Suprapubic skin (tissue), 4 donors: ENCODE results near the gene PXK. TPM values are rescaled to one million over a fixed set of nuclear protein-coding genes. Genes with fewer than 3 reads are reported as not detected.

Experiments
- DNase-seq, 2 donors: peaks; one replicate each; pipeline ENCODE4 v3.0.0-alpha.2; 2019; ENCODE audit warnings: low spot score in 2 of 2
- H3K27ac ChIP-seq: fragments of 200-600 bp; sonication (generic); one replicate; pipeline ENCODE4 v1.5.1; 2019
- H3K27me3 ChIP-seq: fragments of 200-600 bp; sonication (generic); one replicate; pipeline ENCODE4 v1.5.1; 2019
- H3K36me3 ChIP-seq: fragments of 200-600 bp; sonication (generic); one replicate; pipeline ENCODE4 v1.5.1; 2019
- H3K4me1 ChIP-seq: fragments of 200-600 bp; sonication (generic); one replicate; pipeline ENCODE4 v1.5.1; 2019
- H3K4me3 ChIP-seq: fragments of 200-600 bp; sonication (generic); one replicate; pipeline ENCODE4 v1.5.1; 2019; ENCODE audit warnings: mild to moderate bottlenecking
- H3K9me3 ChIP-seq: fragments of 200-600 bp; sonication (generic); one replicate; pipeline ENCODE4 v1.5.1; 2019
- CTCF ChIP-seq, 2 donors: fragments of 200-600 bp in 1 of 2; fragments of 450-650 bp in 1 of 2; sonication (generic) in 1 of 2; IDR thresholded peaks; one replicate each; pipeline ENCODE4 v1.5.1; 2016 to 2019; ENCODE audit warnings: antibody characterized with exemption in 2 of 2, mild to moderate bottlenecking in 1 of 2, moderate library complexity in 1 of 2
- EP300 ChIP-seq: sonication (generic); formaldehyde crosslinking; IDR thresholded peaks from one replicate; pipeline ENCODE4 v1.6.1; 2017; ENCODE audit warnings: antibody characterized with exemption
- POLR2A ChIP-seq, 2 donors: fragments of 450-650 bp; IDR thresholded peaks; one replicate each; pipeline ENCODE4 v1.6.1; 2017; ENCODE audit warnings: antibody characterized with exemption in 2 of 2, mild to moderate bottlenecking in 2 of 2, moderate library complexity in 2 of 2
- POLR2AphosphoS5 ChIP-seq, 3 donors: sonication (generic); formaldehyde crosslinking; IDR thresholded peaks; one replicate each; pipeline ENCODE4 v1.6.1; 2017; ENCODE audit warnings: antibody characterized with exemption in 3 of 3
- WGBS: methylation state at CpG from one replicate; pipeline ENCODE4 v1.1.5; 2018; 5-methylcytosine and 5-hydroxymethylcytosine counted together
- total RNA-seq, 4 donors: library from RNA; depleted of rRNA; stranded (reverse); fragments of >200 nt; gene quantifications; one replicate each; pipeline ENCODE4 v1.1.0, GENCODE V29; 2016

Gene PXK
- total RNA-seq, 4 donors from 2014 or later, result 16.0 to 36.9 (median 21.8) TPM

- H3K4me3 ChIP-seq, result no peak overlapping the region
- peaks cover 7% of the 10 kb centered on the region for H3K4me1 ChIP-seq
- 92% methylated on average over 3 of the region's 3 CpGs for WGBS
- H3K27ac ChIP-seq, result no peak overlapping the region
- H3K36me3 ChIP-seq, result peaks cover 48% of the 10 kb centered on the region
- DNase-seq, result no peak
- no peaks in the 10 kb centered on the region for H3K9me3 ChIP-seq
- TF ChIP-seq POLR2A (IDR thresholded peaks at IDR 0.05) (no peak), CTCF (IDR thresholded peaks at IDR 0.05) (no peak), POLR2AphosphoS5 (IDR thresholded peaks at IDR 0.05) (no peak), EP300 (no peak)
- no peaks in the 10 kb centered on the region for H3K27me3 ChIP-seq
Measured at GRCh38 chr3:58411036-58411435, 78.3 kb downstream of the PXK start.

- no peaks in the 10 kb centered on the region for H3K9me3 ChIP-seq
- no peak for TF ChIP-seq POLR2AphosphoS5 (IDR thresholded peaks at IDR 0.05)
- no peak for TF ChIP-seq EP300
- TF ChIP-seq CTCF (IDR thresholded peaks at IDR 0.05), result no peak
- TF ChIP-seq POLR2A (IDR thresholded peaks at IDR 0.05), result no peak
- no peak overlapping the region for H3K4me3 ChIP-seq
- 92% methylated on average over 8 of the region's 8 CpGs for WGBS
- peaks cover 42% of the 10 kb centered on the region for H3K36me3 ChIP-seq
- no peak overlapping the region for H3K27ac ChIP-seq
- DNase-seq, result no peak
- H3K4me1 ChIP-seq, result peaks cover 7% of the 10 kb centered on the region
- no peaks in the 10 kb centered on the region for H3K27me3 ChIP-seq
Measured at GRCh38 chr3:58411851-58412830, 79.4 kb downstream of the PXK start.

GRCh38 chr3:58414538-58415197 is 82.0 kb downstream of the PXK start:
- Histone ChIP-seq H3K36me3 (peaks cover 36% of the 10 kb centered on the region), H3K4me1 (peaks cover 10% of the 10 kb centered on the region), H3K4me3 (no peak overlapping the region), H3K27me3 (no peaks in the 10 kb centered on the region), H3K9me3 (no peaks in the 10 kb centered on the region), H3K27ac (no peak overlapping the region)
- TF ChIP-seq EP300, result no peak
- TF ChIP-seq POLR2A (IDR thresholded peaks at IDR 0.05), result no peak
- TF ChIP-seq CTCF (IDR thresholded peaks at IDR 0.05), result peak; percentile 74 to 89
- no peak for TF ChIP-seq POLR2AphosphoS5 (IDR thresholded peaks at IDR 0.05)
- DNase-seq, result no peak

- no peaks in the 10 kb centered on the region for H3K9me3 ChIP-seq
- no peak for TF ChIP-seq POLR2A (IDR thresholded peaks at IDR 0.05)
- no peak for TF ChIP-seq CTCF (IDR thresholded peaks at IDR 0.05)
- no peak for TF ChIP-seq POLR2AphosphoS5 (IDR thresholded peaks at IDR 0.05)
- no peaks in the 10 kb centered on the region for H3K27me3 ChIP-seq
- no peak overlapping the region for H3K27ac ChIP-seq
- 75% methylated on average over 2 of the region's 2 CpGs for WGBS
- H3K4me3 ChIP-seq, result no peak overlapping the region
- DNase-seq, result no peak
- peaks cover 18% of the 10 kb centered on the region for H3K4me1 ChIP-seq
- H3K36me3 ChIP-seq, result peaks cover 26% of the 10 kb centered on the region
Measured at GRCh38 chr3:58416191-58416590, 83.5 kb downstream of the PXK start.

GRCh38 chr3:58417075-58417474 is 84.4 kb downstream of the PXK start:
- Histone ChIP-seq H3K27ac (no peak overlapping the region), H3K27me3 (no peaks in the 10 kb centered on the region), H3K4me3 (no peak overlapping the region), H3K4me1 (peaks cover 18% of the 10 kb centered on the region), H3K36me3 (peaks cover 29% of the 10 kb centered on the region), H3K9me3 (no peaks in the 10 kb centered on the region)
- TF ChIP-seq EP300 (no peak), CTCF (IDR thresholded peaks at IDR 0.05) (no peak), POLR2AphosphoS5 (IDR thresholded peaks at IDR 0.05) (no peak), POLR2A (IDR thresholded peaks at IDR 0.05) (no peak)
- WGBS, result 92% methylated on average over 2 of the region's 2 CpGs
- no peak for DNase-seq
